Measurements from ENCODE around the gene KRT1. TPM values are rescaled to one million over a fixed set of nuclear protein-coding genes. Genes with fewer than 3 reads are reported as not detected.

The KRT1 gene
- total and polyA plus RNA-seq, 2 donors (not counting 1 experiment from before 2014, with no cell fraction given) = not detected

GRCh38 chr12:52657250-52657902 is 22.8 kb downstream of the KRT1 start:
- Histone ChIP-seq H3K4me2 (ENCODE audit: extremely low read depth, insufficient read depth, low read length) (no peak overlapping the region), H3K36me3 (ENCODE audit: control insufficient read depth, insufficient read depth, low read length) (no peaks in the 10 kb centered on the region), H2AFZ (ENCODE audit: low read length) (no peak overlapping the region), H3K27me3 (ENCODE audit: control insufficient read depth, insufficient read depth, low read length) (peaks cover 4% of the 10 kb centered on the region), H3K79me2 (ENCODE audit: control insufficient read depth, insufficient read depth, low read length) (no peaks in the 10 kb centered on the region), H3K4me1 (ENCODE audit: control insufficient read depth, extremely low read depth, insufficient read depth, low read length) (no peaks in the 10 kb centered on the region), H3K9me3 (ENCODE audit: control insufficient read depth, insufficient read depth, low read depth, low read length) (no peaks in the 10 kb centered on the region), H3K4me3 (replicated peaks in 1 of 4; ENCODE audit: control extremely low read depth in 1 of 4, insufficient read depth in 1 of 4, low read depth in 3 of 4, low read length in 4 of 4) (no peak overlapping the region), H3K9ac (ENCODE audit: insufficient read depth, low read length) (no peak overlapping the region), H3K27ac (ENCODE audit: insufficient read depth, low read length) (no peak overlapping the region), H4K20me1 (ENCODE audit: control insufficient read depth, extremely low read depth, insufficient read depth, low read length) (no peaks in the 10 kb centered on the region)
- no peak for DNase-seq (ENCODE audit: low read depth in 2 of 2)
- TF ChIP-seq EZH2 (IDR thresholded peaks at IDR 0.05; ENCODE audit: low read length, missing control alignments) (no peak), CTCF (conservative IDR thresholded peaks at IDR 0.05 in 1 of 2, IDR thresholded peaks at IDR 0.05 in 1 of 2; ENCODE audit: low read depth in 1 of 2, low read length in 2 of 2) (no peak)

DNA sequence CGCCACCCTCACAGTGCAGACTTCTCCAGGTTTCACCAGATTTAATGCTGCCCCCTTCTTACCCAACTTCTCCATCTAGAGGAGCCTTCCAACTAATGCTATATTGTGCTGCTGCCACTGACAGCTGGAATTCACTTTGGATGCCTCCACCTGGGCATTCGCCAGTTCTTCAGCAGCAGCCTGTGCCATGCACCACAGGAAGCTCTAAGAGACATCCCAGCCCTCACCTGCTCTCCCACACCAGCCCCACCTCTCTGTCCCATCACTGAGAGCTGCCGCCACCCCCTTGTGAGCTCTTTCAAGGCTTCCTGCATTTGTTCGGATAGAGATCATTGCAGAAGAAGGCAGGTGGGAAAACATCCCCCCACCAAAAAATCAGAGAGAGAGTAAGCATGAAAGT is 23.6 kb downstream of the KRT1 start:
- no peak for DNase-seq (ENCODE audit: low read depth in 2 of 2)
- H3K4me1 ChIP-seq (ENCODE audit: control insufficient read depth, extremely low read depth, insufficient read depth, low read length) = no peaks in the 10 kb centered on the region
- H3K36me3 ChIP-seq (ENCODE audit: control insufficient read depth, insufficient read depth, low read length) = no peaks in the 10 kb centered on the region
- H3K4me2 ChIP-seq (ENCODE audit: extremely low read depth, insufficient read depth, low read length) = no peak overlapping the region
- no peak overlapping the region for H3K4me3 ChIP-seq (replicated peaks in 1 of 4; ENCODE audit: control extremely low read depth in 1 of 4, insufficient read depth in 1 of 4, low read depth in 3 of 4, low read length in 4 of 4)
- H4K20me1 ChIP-seq (ENCODE audit: control insufficient read depth, extremely low read depth, insufficient read depth, low read length) = no peaks in the 10 kb centered on the region
- peaks cover 4% of the 10 kb centered on the region for H3K27me3 ChIP-seq (ENCODE audit: control insufficient read depth, insufficient read depth, low read length)
- no peaks in the 10 kb centered on the region for H3K9me3 ChIP-seq (ENCODE audit: control insufficient read depth, insufficient read depth, low read depth, low read length)
- H3K79me2 ChIP-seq (ENCODE audit: control insufficient read depth, insufficient read depth, low read length) = no peaks in the 10 kb centered on the region
- no peak overlapping the region for H3K9ac ChIP-seq (ENCODE audit: insufficient read depth, low read length)
- H3K27ac ChIP-seq (ENCODE audit: insufficient read depth, low read length) = no peak overlapping the region
- TF ChIP-seq CTCF (conservative IDR thresholded peaks at IDR 0.05 in 1 of 2, IDR thresholded peaks at IDR 0.05 in 1 of 2; ENCODE audit: low read depth in 1 of 2, low read length in 2 of 2) (no peak), EZH2 (IDR thresholded peaks at IDR 0.05; ENCODE audit: low read length, missing control alignments) (no peak)
- no peak overlapping the region for H2AFZ ChIP-seq (ENCODE audit: low read length)

DNA sequence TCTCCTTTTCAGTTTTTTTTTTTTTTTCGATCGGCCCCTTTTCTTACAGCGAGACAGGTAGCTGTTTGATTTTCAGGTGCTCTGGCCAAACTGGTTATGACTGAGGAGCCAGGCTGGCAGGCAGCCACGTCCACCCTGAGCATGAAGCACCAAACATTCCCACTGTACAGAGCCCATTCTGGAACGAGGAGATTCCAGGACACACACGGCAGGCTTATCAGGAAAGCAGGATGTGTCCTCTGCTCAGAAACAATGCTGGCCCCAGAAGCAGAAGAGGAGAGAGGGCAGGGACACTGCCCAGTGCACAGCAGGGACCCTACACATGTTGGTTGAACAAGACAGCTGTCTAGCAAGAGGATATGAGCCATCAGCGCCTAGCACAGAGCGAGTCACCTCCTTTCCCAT is 24.5 kb downstream of the KRT1 start:
- no peak overlapping the region for H3K4me3 ChIP-seq (replicated peaks in 1 of 4; ENCODE audit: control extremely low read depth in 1 of 4, insufficient read depth in 1 of 4, low read depth in 3 of 4, low read length in 4 of 4)
- H3K4me2 ChIP-seq (ENCODE audit: extremely low read depth, insufficient read depth, low read length) = no peak overlapping the region
- H3K9ac ChIP-seq (ENCODE audit: insufficient read depth, low read length) = no peak overlapping the region
- no peaks in the 10 kb centered on the region for H3K36me3 ChIP-seq (ENCODE audit: control insufficient read depth, insufficient read depth, low read length)
- no peaks in the 10 kb centered on the region for H3K79me2 ChIP-seq (ENCODE audit: control insufficient read depth, insufficient read depth, low read length)
- no peaks in the 10 kb centered on the region for H4K20me1 ChIP-seq (ENCODE audit: control insufficient read depth, extremely low read depth, insufficient read depth, low read length)
- no peak overlapping the region for H3K27ac ChIP-seq (ENCODE audit: insufficient read depth, low read length)
- no peaks in the 10 kb centered on the region for H3K9me3 ChIP-seq (ENCODE audit: control insufficient read depth, insufficient read depth, low read depth, low read length)
- no peak overlapping the region for H2AFZ ChIP-seq (ENCODE audit: low read length)
- no peaks in the 10 kb centered on the region for H3K4me1 ChIP-seq (ENCODE audit: control insufficient read depth, extremely low read depth, insufficient read depth, low read length)
- H3K27me3 ChIP-seq (ENCODE audit: control insufficient read depth, insufficient read depth, low read length) = peaks cover 4% of the 10 kb centered on the region
- no peak for TF ChIP-seq EZH2 (IDR thresholded peaks at IDR 0.05; ENCODE audit: low read length, missing control alignments)
- no peak for TF ChIP-seq CTCF (conservative IDR thresholded peaks at IDR 0.05 in 1 of 2, IDR thresholded peaks at IDR 0.05 in 1 of 2; ENCODE audit: low read depth in 1 of 2, low read length in 2 of 2)
- no peak for DNase-seq (ENCODE audit: low read depth in 2 of 2)

Data from fibroblast of lung (primary cell).